Measurements from ENCODE around the gene CGA.

The CGA gene

DNA sequence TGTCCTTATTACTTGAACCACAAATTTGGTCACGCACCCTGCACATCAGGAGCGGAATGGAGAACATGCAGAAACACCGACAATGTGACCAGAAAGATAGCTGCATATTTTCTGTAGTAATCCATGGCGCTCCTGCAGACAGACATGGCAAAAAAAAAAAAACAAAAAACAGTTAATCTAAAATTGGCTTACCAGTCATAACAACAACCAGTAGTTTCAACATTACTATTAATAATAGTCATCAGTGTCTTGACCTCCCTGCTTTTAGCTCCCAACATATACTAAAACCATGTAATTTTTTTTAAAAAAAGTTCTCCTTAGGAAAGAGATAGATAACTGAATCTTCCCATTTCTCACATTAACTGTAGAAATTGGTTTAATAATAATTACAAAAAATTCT lies 6.8 kb downstream of the CGA start:
- H3K9ac ChIP-seq (ENCODE audit: low read depth, low read length) = no peak overlapping the region
- no peaks in the 10 kb centered on the region for H3K4me1 ChIP-seq (ENCODE audit: control insufficient read depth, insufficient read depth, low read length)
- no peaks in the 10 kb centered on the region for H3K36me3 ChIP-seq (ENCODE audit: control insufficient read depth, insufficient read depth, low read length)

DNA sequence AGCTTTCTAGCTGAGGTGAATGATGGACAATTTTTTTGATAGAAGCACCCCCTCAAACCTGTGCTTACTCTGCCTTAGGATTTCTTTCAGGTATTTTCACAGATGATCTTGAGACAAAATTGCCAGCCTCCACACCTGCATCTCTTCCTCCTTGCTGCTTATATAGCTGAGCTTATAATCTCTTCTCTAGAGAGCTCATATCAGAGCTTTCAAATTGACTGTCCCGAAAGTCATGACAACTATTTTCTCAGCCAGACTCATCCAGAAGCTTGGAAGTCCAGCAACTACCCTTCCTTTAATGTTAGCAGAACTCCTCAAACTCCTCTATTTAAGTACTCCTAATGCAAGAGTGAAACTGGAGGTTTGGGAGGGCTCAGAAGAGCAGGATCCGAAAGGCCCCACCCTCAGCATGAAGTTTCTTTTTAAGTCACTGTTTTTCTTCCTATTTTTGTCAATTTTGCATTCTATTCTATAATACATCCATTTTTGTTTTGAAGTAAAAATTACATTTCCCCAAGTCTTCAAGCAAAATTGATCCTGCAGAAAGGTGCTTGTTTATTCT lies 12.7 kb downstream of the CGA start:
- Histone ChIP-seq H3K27me3 (ENCODE audit: control insufficient read depth, insufficient read depth, low read length) (no peaks in the 10 kb centered on the region), H3K4me3 (ENCODE audit: low read depth, low read length) (no peak overlapping the region), H3K36me3 (ENCODE audit: control insufficient read depth, insufficient read depth, low read length) (no peaks in the 10 kb centered on the region), H3K4me1 (ENCODE audit: control insufficient read depth, insufficient read depth, low read length) (no peaks in the 10 kb centered on the region), H3K9ac (ENCODE audit: low read depth, low read length) (no peak overlapping the region), H3K9me3 (ENCODE audit: control insufficient read depth, insufficient read depth, low read length) (no peaks in the 10 kb centered on the region)

More for the DNA sequence above, 6.8 kb downstream of the CGA start:
- Histone ChIP-seq H3K4me3 (ENCODE audit: low read depth, low read length) (no peak overlapping the region), H3K9me3 (ENCODE audit: control insufficient read depth, insufficient read depth, low read length) (no peaks in the 10 kb centered on the region), H3K27me3 (ENCODE audit: control insufficient read depth, insufficient read depth, low read length) (no peaks in the 10 kb centered on the region)

DNA sequence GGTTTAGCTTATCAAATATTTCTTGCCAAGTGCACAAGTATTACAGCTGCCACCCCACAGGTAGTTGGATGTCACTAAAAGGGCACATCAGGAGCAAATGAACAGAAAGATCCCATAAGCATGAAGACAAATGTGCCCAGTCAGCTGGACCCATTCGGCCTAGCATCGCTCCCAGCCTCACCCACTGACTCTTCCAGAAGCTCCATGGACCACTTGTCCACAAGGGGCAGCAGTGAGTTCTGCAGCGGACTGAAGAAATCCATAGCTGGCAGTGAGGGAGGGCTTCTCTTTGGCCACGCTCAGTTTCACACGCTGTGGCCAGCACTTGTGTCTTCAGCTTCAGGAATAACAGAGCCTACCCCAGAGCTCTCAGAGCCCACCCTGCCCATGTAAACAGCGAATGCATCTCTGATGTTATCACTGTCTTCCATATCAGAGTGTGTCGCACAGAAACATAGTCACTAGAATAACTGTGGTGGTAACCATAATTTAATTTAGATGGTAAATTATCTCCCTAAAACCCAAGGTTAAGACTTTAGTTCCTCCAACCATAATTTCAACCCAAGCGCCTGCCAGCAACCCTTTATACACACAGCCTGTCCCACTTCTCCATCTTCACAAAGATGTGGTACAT lies 15.8 kb downstream of the CGA start:
- Histone ChIP-seq H3K9ac (ENCODE audit: low read depth, low read length) (no peak overlapping the region), H3K4me3 (ENCODE audit: low read depth, low read length) (no peak overlapping the region), H3K36me3 (ENCODE audit: control insufficient read depth, insufficient read depth, low read length) (no peaks in the 10 kb centered on the region), H3K4me1 (ENCODE audit: control insufficient read depth, insufficient read depth, low read length) (no peaks in the 10 kb centered on the region), H3K9me3 (ENCODE audit: control insufficient read depth, insufficient read depth, low read length) (no peaks in the 10 kb centered on the region), H3K27me3 (ENCODE audit: control insufficient read depth, insufficient read depth, low read length) (no peaks in the 10 kb centered on the region)

DNA sequence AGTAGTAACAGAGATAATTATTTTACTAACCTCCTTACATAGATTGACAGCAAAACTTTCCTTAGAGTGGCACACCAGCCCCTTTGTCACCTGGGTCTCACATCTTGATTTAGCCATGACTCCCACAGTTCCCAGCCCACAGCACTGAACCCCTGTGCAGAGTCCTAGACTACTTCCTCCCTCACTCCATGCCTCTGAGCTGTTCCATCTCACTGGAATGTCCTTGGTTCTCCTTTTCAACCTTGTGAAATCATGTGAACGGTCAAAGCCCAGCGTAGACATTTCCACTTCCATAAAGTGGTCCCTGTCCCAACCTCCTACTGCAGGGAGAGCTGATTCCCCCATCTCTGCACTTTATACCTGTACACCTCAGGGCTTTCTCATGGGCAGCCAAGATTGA lies 19.7 kb downstream of the CGA start:
- Histone ChIP-seq H3K27me3 (ENCODE audit: control insufficient read depth, insufficient read depth, low read length) (no peaks in the 10 kb centered on the region), H3K9me3 (ENCODE audit: control insufficient read depth, insufficient read depth, low read length) (no peaks in the 10 kb centered on the region), H3K9ac (ENCODE audit: low read depth, low read length) (no peak overlapping the region), H3K4me1 (ENCODE audit: control insufficient read depth, insufficient read depth, low read length) (no peaks in the 10 kb centered on the region), H3K36me3 (ENCODE audit: control insufficient read depth, insufficient read depth, low read length) (no peaks in the 10 kb centered on the region), H3K4me3 (ENCODE audit: low read depth, low read length) (no peak overlapping the region)

DNA sequence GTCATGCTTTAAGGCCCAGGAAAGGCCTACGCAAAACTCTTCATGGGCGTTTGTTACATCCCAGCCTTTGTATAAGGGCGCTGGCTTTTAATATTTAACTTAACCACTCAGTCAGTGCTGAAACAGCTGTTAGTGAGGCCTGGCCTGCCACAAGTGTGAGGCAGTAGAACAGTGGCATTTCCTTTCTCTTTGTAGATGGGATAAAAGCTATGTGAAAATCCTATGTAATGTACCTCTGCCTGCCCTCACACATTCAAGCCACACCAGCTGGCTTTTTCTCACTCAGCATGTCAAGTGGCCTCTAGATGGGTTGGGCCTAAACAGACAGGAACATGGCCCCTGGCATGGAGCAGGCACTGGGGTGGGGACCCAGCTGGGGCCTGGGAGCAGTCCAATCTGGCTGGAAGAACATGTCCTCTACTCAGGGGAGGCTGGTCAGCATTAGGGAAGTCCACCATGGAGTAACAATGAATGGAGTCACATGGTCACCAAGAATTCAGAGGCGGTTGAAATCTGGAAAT lies 20.7 kb downstream of the CGA start:
- Histone ChIP-seq H3K27me3 (ENCODE audit: control insufficient read depth, insufficient read depth, low read length) (no peaks in the 10 kb centered on the region), H3K9me3 (ENCODE audit: control insufficient read depth, insufficient read depth, low read length) (no peaks in the 10 kb centered on the region), H3K4me3 (ENCODE audit: low read depth, low read length) (no peak overlapping the region), H3K4me1 (ENCODE audit: control insufficient read depth, insufficient read depth, low read length) (no peaks in the 10 kb centered on the region), H3K9ac (ENCODE audit: low read depth, low read length) (no peak overlapping the region), H3K36me3 (ENCODE audit: control insufficient read depth, insufficient read depth, low read length) (no peaks in the 10 kb centered on the region)

DNA sequence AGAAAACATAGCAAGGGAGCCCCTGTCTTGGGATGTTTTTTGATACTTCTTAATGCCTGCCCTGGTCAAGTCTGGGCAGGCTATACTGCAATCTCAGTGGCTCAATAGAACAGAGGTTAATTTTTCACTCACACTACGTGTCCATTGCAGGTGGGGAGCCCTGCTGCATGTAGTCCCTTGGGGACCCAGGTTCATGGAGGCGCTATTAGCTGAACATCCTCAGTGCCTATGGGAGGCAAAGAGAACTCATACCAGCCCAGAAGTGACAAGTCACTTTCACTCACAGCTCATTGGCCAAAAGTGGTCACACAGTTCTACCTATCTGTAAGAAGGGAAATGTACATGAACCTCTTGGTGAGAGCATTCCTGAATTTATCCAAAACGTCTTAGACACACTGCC lies 23.2 kb downstream of the CGA start:
- Histone ChIP-seq H3K9me3 (ENCODE audit: control insufficient read depth, insufficient read depth, low read length) (no peaks in the 10 kb centered on the region), H3K36me3 (ENCODE audit: control insufficient read depth, insufficient read depth, low read length) (no peaks in the 10 kb centered on the region), H3K27me3 (ENCODE audit: control insufficient read depth, insufficient read depth, low read length) (no peaks in the 10 kb centered on the region), H3K4me1 (ENCODE audit: control insufficient read depth, insufficient read depth, low read length) (peaks cover 3% of the 10 kb centered on the region), H3K9ac (ENCODE audit: low read depth, low read length) (no peak overlapping the region), H3K4me3 (ENCODE audit: low read depth, low read length) (no peak overlapping the region)

DNA sequence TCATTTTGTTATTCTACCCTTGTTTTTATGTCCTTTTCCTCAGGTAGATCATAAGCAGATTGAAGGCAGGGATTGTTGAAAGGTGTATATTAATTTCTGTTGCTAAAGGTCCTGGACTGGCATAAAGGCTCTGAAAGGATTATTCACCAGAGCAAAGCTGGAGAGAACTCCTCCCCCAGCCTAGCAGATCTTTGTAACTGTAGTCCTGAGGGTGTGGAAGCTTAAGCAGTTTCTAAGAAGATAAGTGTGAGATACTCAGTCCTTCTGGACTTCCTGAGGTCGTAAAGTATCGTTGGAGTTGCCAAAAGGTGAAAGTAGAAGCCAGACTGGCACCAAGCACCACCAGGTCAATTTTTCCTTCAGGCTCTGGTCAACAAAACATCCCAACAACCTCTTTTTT lies 24.2 kb downstream of the CGA start:
- no peak overlapping the region for H3K4me3 ChIP-seq (ENCODE audit: low read depth, low read length)
- H3K9me3 ChIP-seq (ENCODE audit: control insufficient read depth, insufficient read depth, low read length) = no peaks in the 10 kb centered on the region
- no peaks in the 10 kb centered on the region for H3K27me3 ChIP-seq (ENCODE audit: control insufficient read depth, insufficient read depth, low read length)
- peaks cover 3% of the 10 kb centered on the region for H3K4me1 ChIP-seq (ENCODE audit: control insufficient read depth, insufficient read depth, low read length)
- no peak overlapping the region for H3K9ac ChIP-seq (ENCODE audit: low read depth, low read length)
- H3K36me3 ChIP-seq (ENCODE audit: control insufficient read depth, insufficient read depth, low read length) = no peaks in the 10 kb centered on the region

DNA sequence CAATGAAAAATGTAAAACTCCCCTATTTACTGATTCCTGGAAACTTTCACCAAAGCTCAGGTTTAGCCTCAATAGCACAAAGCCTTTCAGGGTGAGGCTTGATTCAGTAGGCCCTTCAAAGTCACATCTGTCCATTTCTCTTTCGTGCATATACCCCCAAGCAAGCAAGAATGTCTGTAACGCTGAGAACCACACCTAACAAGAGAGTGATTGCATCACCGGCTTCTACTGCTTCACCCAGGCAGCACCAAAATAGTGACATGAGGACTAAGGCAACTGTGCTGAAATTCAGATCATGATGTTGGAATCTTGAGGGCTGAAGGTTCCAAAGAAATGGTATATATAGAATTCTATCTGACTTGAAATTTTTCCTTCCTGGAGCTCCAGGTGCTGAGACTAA lies 26.1 kb downstream of the CGA start:
- Histone ChIP-seq H3K36me3 (ENCODE audit: control insufficient read depth, insufficient read depth, low read length) (no peaks in the 10 kb centered on the region), H3K9ac (ENCODE audit: low read depth, low read length) (no peak overlapping the region), H3K4me1 (ENCODE audit: control insufficient read depth, insufficient read depth, low read length) (peaks cover 3% of the 10 kb centered on the region), H3K4me3 (ENCODE audit: low read depth, low read length) (no peak overlapping the region), H3K9me3 (ENCODE audit: control insufficient read depth, insufficient read depth, low read length) (no peaks in the 10 kb centered on the region), H3K27me3 (ENCODE audit: control insufficient read depth, insufficient read depth, low read length) (no peaks in the 10 kb centered on the region)

DNA sequence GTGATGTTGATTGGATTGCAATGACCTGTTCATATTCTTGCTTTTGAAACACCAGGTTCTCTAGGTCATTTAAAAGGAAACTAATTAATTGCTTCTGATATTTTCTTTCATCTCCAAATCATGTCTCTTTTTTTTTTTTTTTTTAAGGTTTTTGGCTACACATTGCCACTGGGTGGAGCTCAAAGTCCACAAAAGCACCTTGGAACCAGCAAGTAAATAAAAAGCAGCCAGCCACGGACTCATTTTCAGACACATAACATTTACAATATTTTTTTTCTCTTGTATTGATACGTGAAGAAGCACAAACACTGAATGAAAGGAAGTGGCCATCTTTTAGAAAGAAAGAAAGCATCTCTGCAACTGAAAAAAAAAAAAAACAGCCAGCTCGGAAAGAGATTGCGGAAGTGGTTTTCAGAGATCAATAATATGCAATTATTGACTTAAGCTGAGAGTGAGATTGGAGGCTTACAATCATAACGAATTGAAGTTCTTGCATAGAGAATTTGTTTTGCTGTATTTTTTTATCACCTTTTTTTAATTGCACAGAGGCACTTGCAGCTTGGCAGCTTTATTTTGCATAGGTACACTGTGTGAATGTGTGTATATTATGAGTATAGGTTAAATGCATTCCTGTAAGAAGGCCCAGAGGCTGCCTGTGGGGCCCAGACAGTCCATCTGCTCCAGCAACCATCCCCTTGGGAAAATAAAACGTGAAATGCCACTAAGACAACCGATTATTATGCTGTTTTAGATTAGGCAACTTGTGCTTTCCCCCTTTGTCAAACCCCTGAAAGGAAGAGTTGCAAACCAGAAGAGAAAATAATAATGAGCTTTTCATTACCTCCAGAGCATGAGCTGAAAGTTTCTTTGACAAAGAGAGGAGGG lies 28.2 kb downstream of the CGA start:
- Histone ChIP-seq H3K27me3 (ENCODE audit: control insufficient read depth, insufficient read depth, low read length) (no peaks in the 10 kb centered on the region), H3K9ac (ENCODE audit: low read depth, low read length) (no peak overlapping the region), H3K4me3 (ENCODE audit: low read depth, low read length) (no peak overlapping the region), H3K4me1 (ENCODE audit: control insufficient read depth, insufficient read depth, low read length) (peaks cover 3% of the 10 kb centered on the region), H3K36me3 (ENCODE audit: control insufficient read depth, insufficient read depth, low read length) (no peaks in the 10 kb centered on the region), H3K9me3 (ENCODE audit: control insufficient read depth, insufficient read depth, low read length) (no peaks in the 10 kb centered on the region)

DNA sequence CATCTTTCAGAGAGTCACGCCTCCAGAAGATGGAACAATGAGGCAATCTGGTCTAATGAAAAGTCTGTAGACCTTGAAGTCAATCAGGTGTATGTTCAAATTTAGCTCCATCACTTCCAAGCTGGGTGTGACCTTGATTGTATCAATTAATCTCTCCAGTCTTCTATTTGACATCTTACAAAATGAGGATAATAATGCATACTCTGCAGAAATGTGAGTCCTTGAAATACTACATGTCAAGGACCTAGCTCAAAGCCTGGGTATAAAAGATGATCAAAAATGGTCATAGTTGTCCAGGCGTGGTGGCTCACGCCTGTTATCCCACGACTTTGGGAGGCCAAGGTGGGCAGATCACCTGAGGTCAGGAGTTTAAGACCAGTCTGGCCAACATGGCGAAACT lies 29.8 kb downstream of the CGA start:
- Histone ChIP-seq H3K27me3 (ENCODE audit: control insufficient read depth, insufficient read depth, low read length) (no peaks in the 10 kb centered on the region), H3K9me3 (ENCODE audit: control insufficient read depth, insufficient read depth, low read length) (no peaks in the 10 kb centered on the region)

DNA sequence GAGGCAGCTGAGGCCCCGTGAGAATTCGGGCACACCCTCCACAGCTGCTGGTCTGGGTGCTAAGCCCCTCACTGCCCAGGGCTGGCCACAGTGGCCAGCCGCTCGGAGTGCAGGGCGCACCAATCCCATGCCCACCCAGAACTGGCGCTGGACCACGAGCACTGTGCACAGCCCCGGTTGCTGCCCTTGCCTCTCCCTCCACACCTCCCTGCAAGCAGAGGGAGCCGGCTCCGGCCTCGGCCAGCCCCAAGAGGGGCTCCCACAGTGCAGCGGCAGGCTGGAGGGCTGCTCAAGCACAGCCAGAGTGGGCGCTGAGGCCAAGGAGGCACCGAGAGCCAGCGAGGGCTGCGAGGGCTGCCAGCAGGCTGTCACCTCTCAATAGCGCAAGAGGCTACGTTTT lies 35.0 kb downstream of the CGA start:
- H3K4me3 ChIP-seq (ENCODE audit: low read depth, low read length) = no peak overlapping the region
- no peak overlapping the region for H3K9ac ChIP-seq (ENCODE audit: low read depth, low read length)
- no peaks in the 10 kb centered on the region for H3K27me3 ChIP-seq (ENCODE audit: control insufficient read depth, insufficient read depth, low read length)
- no peaks in the 10 kb centered on the region for H3K9me3 ChIP-seq (ENCODE audit: control insufficient read depth, insufficient read depth, low read length)
- H3K36me3 ChIP-seq (ENCODE audit: control insufficient read depth, insufficient read depth, low read length) = no peaks in the 10 kb centered on the region
- no peaks in the 10 kb centered on the region for H3K4me1 ChIP-seq (ENCODE audit: control insufficient read depth, insufficient read depth, low read length)

More for the DNA sequence above, 29.8 kb downstream of the CGA start:
- no peaks in the 10 kb centered on the region for H3K36me3 ChIP-seq (ENCODE audit: control insufficient read depth, insufficient read depth, low read length)
- no peak overlapping the region for H3K4me3 ChIP-seq (ENCODE audit: low read depth, low read length)
- H3K4me1 ChIP-seq (ENCODE audit: control insufficient read depth, insufficient read depth, low read length) = peaks cover 3% of the 10 kb centered on the region
- H3K9ac ChIP-seq (ENCODE audit: low read depth, low read length) = no peak overlapping the region

Measured in iPS-15b (cell line).